NOMO-1 (cell line): ENCODE measurements around the gene MCEMP1.

Source experiments
- DNase-seq, 2 experiments: peaks; one replicate each; lab custom pipeline; 2025; ENCODE audit not compliant: unreplicated experiment in 2 of 2; lab: John Stamatoyannopoulos, UW

MCEMP1 gene

GRCh38 chr19:7692417-7693088 lies 15.7 kb downstream of the MCEMP1 start:
- DNase-seq = no peak

GRCh38 chr19:7694499-7694898 lies 17.6 kb downstream of the MCEMP1 start:
- no peak for DNase-seq

- DNase-seq = no peak
These were observed 20.9 kb downstream of the MCEMP1 start for GRCh38 chr19:7697721-7698287.

- no peak for DNase-seq
These were observed 21.7 kb downstream of the MCEMP1 start for GRCh38 chr19:7698583-7698982.

- no peak for DNase-seq
These were observed 22.1 kb downstream of the MCEMP1 start for GRCh38 chr19:7699003-7699402.

- DNase-seq = peak in 1 of 2 experiments; percentile 14
These were observed 22.8 kb downstream of the MCEMP1 start for GRCh38 chr19:7699417-7700401.

GRCh38 chr19:7701049-7701653 lies 24.3 kb downstream of the MCEMP1 start:
- DNase-seq = no peak

GRCh38 chr19:7701654-7702457 lies 25.0 kb downstream of the MCEMP1 start, which contains the start of gene FCER2:
Gene FCER2 (minus strand): TSS chr19:7702131. CDS start chr19:7699760, 2,371 bp downstream.
- peak in 1 of 2 experiments; percentile 52 for DNase-seq

- DNase-seq = no peak
These were observed 26.4 kb downstream of the MCEMP1 start for GRCh38 chr19:7703332-7703731.

GRCh38 chr19:7704280-7705060 lies 27.6 kb downstream of the MCEMP1 start:
- no peak for DNase-seq

GRCh38 chr19:7705387-7706187 lies 28.7 kb downstream of the MCEMP1 start:
- DNase-seq = peak; percentile 94 to 96

GRCh38 chr19:7706188-7706954 lies 29.5 kb downstream of the MCEMP1 start:
- DNase-seq = no peak

- no peak for DNase-seq
These were observed 30.1 kb downstream of the MCEMP1 start for GRCh38 chr19:7706955-7707456.

- no peak for DNase-seq
These were observed 33.1 kb downstream of the MCEMP1 start for GRCh38 chr19:7709932-7710460.

GRCh38 chr19:7710616-7711015 lies 33.7 kb downstream of the MCEMP1 start:
- DNase-seq = no peak

GRCh38 chr19:7715671-7716070 lies 38.8 kb downstream of the MCEMP1 start:
- no peak for DNase-seq

- no peak for DNase-seq
These were observed 39.9 kb downstream of the MCEMP1 start for GRCh38 chr19:7716762-7717161.
